ENCODE results near the gene MBP.

DNA sequence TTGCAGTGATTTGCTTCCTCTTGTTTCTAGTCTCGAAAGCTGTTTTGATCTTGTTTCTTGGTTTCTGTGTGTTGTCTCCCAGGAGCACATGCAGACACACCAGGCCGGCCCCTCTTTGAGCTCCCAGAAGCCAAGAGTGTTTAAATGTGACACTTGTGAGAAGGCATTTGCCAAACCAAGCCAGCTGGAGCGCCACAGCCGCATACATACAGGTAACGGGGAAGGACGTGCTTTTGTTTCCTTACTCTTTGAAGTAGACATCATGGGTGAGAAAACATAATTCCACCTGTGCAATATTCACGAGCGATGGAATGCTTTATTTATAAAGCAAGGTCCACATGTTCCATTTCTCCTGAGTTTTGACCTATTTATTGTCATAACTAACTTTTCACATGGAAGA is 173.0 kb downstream of the MBP start:
- TF ChIP-seq, protein P1, sequence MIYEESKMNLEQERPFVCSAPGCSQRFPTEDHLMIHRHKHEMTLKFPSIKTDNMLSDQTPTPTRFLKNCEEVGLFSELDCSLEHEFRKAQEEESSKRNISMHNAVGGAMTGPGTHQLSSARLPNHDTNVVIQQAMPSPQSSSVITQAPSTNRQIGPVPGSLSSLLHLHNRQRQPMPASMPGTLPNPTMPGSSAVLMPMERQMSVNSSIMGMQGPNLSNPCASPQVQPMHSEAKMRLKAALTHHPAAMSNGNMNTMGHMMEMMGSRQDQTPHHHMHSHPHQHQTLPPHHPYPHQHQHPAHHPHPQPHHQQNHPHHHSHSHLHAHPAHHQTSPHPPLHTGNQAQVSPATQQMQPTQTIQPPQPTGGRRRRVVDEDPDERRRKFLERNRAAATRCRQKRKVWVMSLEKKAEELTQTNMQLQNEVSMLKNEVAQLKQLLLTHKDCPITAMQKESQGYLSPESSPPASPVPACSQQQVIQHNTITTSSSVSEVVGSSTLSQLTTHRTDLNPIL (CRISPR knock-in tag; IDR thresholded peaks at IDR 0.05; ENCODE audit: low read depth) = no peak
- TF ChIP-seq, protein P2, sequence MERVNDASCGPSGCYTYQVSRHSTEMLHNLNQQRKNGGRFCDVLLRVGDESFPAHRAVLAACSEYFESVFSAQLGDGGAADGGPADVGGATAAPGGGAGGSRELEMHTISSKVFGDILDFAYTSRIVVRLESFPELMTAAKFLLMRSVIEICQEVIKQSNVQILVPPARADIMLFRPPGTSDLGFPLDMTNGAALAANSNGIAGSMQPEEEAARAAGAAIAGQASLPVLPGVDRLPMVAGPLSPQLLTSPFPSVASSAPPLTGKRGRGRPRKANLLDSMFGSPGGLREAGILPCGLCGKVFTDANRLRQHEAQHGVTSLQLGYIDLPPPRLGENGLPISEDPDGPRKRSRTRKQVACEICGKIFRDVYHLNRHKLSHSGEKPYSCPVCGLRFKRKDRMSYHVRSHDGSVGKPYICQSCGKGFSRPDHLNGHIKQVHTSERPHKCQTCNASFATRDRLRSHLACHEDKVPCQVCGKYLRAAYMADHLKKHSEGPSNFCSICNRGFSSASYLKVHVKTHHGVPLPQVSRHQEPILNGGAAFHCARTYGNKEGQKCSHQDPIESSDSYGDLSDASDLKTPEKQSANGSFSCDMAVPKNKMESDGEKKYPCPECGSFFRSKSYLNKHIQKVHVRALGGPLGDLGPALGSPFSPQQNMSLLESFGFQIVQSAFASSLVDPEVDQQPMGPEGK (CRISPR knock-in tag; IDR thresholded peaks at IDR 0.05; ENCODE audit: borderline replicate concordance) = no peak
- TF ChIP-seq, protein P3, sequence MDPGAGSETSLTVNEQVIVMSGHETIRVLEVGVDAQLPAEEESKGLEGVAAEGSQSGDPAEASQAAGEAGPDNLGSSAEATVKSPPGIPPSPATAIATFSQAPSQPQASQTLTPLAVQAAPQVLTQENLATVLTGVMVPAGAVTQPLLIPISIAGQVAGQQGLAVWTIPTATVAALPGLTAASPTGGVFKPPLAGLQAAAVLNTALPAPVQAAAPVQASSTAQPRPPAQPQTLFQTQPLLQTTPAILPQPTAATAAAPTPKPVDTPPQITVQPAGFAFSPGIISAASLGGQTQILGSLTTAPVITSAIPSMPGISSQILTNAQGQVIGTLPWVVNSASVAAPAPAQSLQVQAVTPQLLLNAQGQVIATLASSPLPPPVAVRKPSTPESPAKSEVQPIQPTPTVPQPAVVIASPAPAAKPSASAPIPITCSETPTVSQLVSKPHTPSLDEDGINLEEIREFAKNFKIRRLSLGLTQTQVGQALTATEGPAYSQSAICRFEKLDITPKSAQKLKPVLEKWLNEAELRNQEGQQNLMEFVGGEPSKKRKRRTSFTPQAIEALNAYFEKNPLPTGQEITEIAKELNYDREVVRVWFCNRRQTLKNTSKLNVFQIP (CRISPR knock-in tag; IDR thresholded peaks at IDR 0.05; ENCODE audit: borderline replicate concordance, low read depth) = no peak
- no peak for TF ChIP-seq SNAI2 (CRISPR knock-in tag; IDR thresholded peaks at IDR 0.05)
- no peak for TF ChIP-seq ESRRG (CRISPR knock-in tag; IDR thresholded peaks at IDR 0.05)
- TF ChIP-seq ZFP30 (CRISPR knock-in tag; IDR thresholded peaks at IDR 0.05) = no peak
- TF ChIP-seq ZC3H10 (CRISPR knock-in tag; IDR thresholded peaks at IDR 0.05) = no peak
- TF ChIP-seq PPARA (CRISPR knock-in tag; IDR thresholded peaks at IDR 0.05; ENCODE audit: borderline replicate concordance) = no peak

All from SK-N-SH treated with all-trans-retinoic acid at 6 μM for 48 hours (cell line).